ENCODE results near the gene AKAP10.

GRCh38 chr17:19876529-19877161, 101.0 kb downstream of the AKAP10 start:
- TF ChIP-seq EZH2 (IDR thresholded peaks at IDR 0.05) (no peak), CTCF (IDR thresholded peaks at IDR 0.05) (no peak), EZH2phosphoT487 (IDR thresholded peaks at IDR 0.05) (no peak)

Data from neural progenitor cell (in vitro differentiated cells).